Activated CD4-positive, alpha-beta T cell treated with anti-CD3 and anti-CD28 coated beads, Interleukin-2, amount 50 U/mL, for 48 hours (primary cell): ENCODE measurements around the gene WASF2.
"Not testable (repeated sequence)": the region's sequence is repeated elsewhere in the genome, so short reads cannot be mapped to it uniquely, and the experiment has no call there.

Experiments used
- DNase-seq, 2 experiments: peaks; one replicate each; pipeline ENCODE4 v3.0.0-alpha.2; 2020

WASF2 gene

DNA sequence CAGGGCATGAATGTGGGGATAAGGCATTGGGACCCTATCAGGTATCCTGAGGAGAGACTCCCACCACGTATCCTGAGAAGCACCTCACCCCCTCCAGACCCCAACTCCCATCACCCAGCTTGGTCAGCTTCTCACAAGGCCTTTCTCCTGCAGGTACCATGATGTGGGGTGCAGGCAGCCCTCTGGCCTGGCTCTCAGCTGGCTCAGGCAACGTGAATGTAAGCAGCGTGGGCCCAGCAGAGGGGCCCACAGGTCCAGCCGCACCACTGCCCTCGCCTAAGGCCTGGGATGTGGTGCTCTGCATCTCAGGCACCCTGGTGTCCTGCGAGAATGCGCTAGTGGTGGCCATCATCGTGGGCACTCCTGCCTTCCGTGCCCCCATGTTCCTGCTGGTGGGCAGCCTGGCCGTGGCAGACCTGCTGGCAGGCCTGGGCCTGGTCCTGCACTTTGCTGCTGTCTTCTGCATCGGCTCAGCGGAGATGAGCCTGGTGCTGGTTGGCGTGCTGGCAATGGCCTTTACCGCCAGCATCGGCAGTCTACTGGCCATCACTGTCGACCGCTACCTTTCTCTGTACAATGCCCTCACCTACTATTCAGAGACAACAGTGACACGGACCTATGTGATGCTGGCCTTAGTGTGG, 96.2 kb downstream of the WASF2 start:
- DNase-seq, result no peak

DNA sequence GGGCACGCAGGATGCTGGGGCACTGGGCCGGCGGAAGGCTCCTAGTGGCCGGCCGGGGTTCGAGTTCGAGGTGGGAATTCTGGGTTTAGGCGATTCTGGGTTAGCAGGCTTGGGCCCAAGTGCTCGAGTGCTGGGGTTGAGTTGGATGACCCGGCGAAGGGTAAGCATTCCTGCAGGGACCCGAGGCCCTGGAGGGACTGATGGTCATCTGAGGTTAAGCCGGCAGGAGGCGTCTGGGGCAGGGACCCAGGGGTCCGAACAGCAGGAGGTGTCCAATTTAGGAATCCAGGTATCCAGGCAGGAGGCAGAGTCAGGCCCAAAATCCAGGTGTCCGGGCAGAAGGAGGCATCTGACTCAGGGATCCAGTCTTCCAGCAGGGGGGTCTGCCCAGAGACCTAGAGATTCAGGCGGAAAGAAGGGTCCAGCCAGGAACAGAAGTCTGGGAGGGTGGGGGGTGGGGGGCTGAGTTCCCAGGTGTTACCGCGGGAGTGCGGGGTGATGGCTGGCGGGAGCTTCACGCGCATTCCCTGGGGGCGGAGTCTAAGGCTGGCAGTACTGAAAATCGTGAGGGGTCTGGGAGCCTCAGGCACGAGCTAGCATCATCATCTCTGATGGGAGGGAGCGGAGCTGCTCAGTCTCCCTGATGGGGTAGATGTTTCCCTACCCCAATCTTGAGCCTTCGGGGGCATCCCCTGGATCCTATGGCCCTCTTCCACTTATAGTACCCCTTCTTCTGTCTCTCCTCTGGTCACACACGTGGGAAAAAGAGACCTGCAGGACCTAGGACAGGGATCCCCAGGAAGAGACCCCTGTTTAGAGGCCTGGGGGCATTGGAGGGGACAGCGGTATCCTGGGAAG, 97.0 kb downstream of the WASF2 start:
- DNase-seq, result no peak

DNA sequence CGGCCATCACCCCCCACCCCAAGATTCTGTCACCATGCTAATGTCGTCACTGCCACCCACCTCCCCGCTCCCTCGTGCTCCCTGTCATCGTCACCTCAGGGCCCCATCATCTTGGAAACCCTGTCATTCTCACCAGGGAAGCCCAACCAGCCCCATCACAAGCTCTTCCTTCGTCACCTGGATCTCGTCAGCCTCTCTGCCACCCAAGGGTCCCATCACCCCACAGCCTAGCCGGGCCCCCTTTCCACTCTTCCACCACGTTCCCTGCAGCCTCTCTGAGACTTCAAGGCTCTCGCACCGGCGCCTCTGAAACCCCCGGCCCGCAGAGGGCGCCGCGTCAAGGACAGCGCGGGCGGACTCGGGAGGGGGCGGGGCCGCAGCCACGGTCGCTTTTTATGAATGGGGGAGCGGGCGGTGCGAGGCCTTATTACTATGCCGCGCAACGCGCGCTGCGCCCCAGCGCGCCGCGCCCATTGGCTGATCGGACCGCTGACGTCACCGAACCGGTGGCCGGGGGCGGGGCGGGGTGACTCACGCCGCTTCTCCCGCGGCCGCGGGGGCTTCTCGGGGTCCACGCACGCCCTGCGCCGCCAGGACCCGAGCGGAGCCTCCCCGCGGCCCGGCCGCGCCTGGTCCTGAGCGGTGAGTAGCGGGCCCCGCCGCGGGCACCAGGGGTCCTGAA, 97.7 kb downstream of the WASF2 start, which contains the start of gene GPR3:
TSS of gene GPR3 (plus strand) at position 527 of the 682 bp plus-strand sequence. CDS start 1,177 bp downstream, outside the sequence.
- peak; percentile 94 to 95 for DNase-seq

DNA sequence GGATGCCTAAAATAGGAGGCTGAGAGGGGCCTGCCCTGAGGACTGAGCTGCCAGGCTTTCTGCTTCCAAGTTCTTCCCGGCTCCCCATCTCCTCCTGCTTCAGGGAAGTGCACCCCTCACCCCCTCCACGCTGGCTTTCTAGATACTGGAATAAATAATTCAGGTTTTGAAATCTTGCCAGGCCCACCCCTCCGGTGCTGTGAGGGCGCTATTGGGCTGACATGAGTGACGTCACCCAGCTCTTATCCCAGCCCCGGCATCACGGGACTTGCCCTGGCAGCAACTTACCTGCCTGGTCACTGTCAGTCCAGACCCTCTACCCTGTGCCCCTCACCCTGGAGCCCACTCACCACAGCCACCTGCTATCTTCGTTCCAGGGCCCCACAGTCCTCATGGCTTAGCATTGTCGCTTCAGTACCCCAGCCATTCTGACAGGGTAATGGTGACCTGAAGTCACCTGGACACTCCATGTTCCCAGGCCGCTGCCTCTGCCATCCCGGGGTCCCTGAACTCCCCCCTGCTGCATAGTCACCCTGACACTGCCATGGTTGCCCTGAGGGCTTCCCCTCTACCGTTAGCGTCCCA, 98.4 kb downstream of the WASF2 start:
- DNase-seq, result peak; percentile 33 to 45

DNA sequence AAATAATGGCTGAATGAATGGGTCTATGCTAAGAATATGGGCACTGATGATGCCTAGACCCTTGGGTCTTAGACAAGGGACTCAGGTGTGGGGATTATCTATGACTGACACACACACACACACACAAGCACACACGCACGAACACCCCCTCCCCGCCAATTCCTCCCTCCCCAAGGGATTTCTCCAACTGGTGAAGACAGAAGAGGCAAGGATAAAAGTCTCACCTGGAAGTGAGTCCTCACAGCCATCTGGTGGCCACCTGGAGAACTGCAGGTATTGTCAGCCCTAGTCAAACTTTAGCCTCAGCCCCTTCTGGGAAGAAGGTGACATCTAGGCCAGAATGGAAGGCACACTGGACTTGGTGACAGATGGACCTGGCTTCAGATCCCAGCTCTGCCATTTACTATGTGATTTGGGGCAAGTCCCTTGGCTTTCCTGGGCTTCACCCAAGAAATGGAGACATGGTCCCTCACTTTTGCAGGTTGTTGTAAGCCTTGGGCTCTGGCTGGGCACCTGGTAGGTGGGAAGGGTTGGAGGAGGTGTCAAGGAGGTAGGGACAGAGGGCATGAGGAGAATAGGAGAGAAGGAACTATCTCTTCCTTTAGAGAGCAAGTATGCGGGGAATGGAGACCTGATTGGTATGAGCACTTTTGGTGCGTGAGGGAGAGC, 101.5 kb downstream of the WASF2 start:
- peak; percentile 83 to 84 for DNase-seq

DNA sequence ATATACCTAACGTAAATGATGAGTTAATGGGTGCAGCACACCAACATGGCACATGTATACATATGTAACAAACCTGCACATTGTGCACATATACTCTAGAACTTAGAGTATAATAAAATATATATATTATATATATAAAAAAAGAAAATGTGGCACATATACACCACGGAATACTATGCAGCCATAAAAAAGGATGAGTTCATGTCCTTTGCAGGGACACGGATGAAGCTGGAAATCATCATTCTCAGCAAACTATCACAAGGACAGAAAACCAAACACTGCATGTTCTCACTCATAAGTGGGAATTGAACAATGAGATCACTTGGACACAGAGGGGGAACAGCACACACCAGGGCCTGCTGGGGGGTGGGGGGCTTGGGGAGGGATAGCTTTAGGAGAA, 105.2 kb downstream of the WASF2 start:
- not testable (repeated sequence) for DNase-seq

DNA sequence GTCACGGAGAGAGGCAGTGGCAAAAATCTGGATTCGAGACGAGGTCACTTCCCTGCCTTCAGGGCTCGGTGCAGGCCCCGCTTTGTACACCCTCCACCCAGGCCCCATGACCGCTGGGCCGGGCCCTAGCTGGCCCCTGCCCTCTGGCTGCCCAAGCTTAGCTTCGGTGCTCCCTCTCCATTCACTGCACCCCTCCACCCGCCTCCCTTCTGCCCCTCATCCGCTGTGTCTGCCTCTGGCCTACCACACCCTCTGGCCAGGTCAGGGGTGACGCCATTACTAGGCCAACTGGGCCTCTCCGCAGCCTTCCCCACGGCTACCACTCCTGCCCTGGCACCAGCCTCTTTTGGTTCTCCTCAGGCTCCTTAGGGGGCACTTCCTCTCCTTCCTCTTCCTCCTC, 106.3 kb downstream of the WASF2 start:
- DNase-seq, result no peak

DNA sequence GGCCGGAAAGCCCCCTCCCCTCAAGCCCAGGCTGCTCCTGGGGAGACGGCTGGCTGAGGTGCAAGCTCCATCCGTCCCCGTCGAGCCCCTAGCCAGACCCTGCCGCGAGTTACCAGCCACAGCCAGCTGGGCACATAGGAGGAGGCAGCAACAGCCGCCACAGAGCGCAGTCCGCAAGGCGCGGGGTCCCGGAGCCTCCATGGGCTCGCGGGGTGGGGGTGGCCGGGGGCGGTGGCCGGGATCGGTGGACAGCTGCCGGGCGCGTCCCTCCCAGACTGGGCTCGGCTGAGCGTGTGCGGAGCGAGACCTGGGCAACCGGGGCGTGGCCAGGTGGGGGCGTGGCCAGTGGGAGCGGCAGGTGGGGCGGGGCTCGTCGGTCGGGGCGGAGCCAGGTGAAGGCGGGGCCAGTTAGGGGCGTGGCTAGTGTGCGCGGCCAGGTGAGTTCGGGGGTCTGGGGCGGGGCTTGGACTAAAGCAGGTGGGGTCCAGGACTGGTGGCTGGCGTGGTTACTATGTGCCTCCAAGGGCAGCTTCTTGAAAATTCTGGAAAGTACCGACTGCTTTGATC, 106.8 kb downstream of the WASF2 start, which contains the start of gene CD164L2:
TSS of gene CD164L2 (minus strand) at position 295 of the 567 bp plus-strand sequence. CDS start at position 201, 94 bp downstream.
- DNase-seq, result peak; percentile 63 to 66

DNA sequence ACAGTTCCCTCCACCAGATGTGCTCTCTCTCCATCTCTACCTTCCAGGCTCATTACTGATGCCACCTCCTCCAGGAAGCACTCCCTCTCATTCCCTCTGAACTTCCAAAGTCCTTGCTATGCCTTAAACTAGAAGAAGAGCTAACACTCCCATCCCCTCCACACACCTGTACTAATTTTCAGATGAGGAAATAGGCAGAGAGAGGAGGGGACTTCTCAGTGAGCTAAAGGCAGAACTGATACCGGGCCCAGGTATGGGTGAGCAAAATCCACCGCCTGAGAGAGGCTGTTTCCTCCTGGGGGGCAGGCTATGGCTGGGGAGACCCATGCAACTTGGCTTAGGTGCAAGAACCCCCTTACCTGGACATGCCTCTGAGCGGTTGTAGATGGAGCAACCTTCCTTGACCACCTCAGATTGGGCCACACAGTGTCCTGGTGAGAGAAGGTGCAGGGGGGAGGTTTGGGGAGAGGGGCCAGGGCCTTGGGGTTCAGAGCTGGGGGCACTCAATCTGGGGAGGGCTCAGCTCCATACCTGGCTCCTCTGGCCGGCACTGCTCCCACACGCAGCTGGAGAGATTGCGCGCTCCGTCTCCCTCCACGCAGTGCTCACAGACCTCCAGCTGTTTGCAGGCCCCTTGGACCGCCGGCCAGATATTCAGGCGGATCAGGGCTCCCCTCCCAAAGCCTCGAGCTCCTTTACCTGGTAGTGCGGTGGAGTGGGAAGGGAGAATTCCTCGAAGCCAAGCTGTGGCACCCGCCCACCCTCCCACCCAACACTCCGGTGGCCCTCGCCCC, 107.8 kb downstream of the WASF2 start:
- no peak for DNase-seq

DNA sequence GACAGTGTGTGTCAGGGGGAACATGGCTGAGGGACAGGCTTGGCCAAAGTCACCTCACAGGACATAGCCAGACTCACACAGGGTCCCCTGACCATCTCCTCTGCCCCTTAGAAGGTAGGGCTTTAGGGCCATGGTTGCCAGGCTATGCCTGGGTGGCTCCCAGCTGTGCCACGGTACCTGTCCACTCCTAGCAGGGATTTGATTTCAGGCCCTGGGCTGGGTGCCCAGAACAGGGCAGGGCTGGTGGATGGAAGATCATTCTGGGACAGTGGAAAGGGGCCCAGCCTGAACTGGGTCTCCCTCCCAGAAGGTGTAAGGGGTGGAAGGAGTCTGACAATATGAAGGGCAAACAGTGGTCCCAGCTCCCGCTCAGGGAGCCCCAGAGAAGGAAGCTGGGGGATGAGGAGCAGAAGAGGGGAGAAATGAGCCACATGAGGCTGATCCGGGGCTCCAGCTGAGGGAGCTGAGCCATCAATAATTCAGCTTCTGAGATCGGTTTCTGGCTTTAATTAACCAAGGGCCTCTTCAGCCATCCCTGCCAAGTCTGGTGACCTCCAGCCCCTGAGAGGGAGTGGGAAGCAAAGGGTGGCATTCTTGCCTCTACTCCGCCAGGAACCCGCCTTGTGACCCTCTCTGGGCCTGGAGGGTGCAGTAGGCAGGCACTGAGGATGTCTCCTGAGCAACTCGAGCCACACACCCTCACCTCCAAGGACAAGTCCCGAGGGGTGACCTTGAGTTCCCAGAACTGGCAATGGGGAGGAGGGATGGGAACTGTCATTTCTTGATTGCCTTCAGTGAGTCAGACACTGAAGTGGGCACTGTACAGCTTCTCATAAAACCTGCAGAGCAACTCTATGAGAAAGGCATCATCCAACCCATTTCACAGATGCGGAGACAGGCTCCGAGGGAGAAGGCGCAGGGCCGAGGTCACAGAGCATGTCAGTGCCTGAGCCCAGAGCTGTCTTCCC, 108.9 kb downstream of the WASF2 start:
- DNase-seq, result no peak

DNA sequence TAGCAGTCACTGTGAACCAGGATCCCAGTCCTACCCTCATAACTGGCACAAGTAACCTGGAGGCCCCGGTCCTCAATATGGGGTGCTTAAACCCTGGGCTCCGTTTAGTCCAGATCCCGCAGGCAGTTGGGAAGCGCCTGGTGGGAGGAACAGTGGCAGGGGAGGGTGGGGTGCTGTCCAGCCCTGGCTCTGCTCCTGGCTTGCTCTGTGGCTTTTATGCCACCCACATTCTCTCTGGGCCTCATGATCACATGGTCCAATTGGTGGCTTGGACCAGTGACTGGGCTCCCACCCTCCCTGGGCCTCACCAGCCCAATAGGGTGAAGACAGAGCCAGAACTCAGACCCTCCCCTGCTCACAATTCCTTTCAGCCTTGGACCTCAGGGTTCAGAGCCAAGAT, 109.7 kb downstream of the WASF2 start:
- DNase-seq, result no peak

DNA sequence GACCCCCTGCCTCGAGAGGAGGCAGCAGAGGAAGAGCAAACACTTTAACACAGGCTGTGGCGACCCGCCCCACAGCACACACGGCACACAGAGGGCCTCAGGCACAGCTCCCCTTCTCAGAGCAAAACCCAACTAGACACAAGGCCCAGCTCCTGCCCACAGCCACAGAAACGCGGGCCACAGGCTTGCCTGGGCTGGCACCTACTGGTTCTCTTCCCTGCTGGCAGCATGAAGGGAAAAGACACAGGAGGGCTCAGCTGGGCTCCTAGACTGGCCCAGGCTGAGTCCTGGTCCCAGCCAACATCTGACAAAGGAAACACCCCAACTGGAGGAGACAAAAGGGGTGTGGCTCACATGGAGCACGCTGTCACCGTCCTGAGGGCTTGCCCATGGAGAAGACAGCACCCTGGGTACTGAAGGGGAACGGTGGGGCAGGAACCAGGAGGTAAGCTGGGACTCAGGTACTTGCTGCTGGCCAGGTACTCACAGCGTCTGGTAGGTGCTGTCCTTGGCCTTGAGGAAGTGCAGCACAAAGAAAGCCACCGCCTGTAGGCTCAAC, 110.3 kb downstream of the WASF2 start:
- no peak for DNase-seq

DNA sequence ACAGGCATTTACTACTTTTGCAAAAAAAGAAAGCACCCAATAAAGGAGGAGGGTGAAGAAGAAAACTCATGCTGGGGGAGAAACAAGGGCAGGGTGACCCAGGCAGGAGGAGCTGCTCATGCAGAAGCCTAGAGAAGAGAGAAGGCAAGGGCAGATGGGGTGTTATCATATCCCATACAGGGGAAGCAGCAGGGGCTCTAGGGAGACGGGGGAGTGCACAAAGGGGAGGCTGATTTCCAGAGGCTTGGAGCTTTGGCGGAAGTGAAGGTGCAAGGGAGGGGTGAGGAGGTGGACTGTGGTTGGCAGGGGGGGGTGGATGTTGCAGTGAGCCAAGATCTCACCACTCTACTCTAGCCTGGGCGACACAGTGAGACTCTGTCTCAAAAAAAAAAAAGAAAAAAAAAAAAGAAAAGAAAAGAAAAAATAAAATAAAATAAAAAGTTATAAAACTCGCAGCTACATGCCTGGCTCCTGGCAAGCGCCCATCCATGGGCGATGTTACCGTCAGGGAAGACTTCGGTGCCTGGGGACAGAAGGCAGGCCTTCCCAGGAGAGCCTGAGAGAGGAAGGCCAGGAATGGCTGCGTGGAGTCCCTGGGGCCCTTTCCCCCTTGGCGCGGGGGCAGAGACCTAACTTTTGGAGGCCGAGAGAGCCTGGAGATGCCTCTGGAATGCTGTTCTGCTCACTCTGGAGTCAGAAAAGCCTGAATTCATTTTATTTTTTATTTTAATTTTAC, 112.0 kb downstream of the WASF2 start:
- DNase-seq, result no peak

DNA sequence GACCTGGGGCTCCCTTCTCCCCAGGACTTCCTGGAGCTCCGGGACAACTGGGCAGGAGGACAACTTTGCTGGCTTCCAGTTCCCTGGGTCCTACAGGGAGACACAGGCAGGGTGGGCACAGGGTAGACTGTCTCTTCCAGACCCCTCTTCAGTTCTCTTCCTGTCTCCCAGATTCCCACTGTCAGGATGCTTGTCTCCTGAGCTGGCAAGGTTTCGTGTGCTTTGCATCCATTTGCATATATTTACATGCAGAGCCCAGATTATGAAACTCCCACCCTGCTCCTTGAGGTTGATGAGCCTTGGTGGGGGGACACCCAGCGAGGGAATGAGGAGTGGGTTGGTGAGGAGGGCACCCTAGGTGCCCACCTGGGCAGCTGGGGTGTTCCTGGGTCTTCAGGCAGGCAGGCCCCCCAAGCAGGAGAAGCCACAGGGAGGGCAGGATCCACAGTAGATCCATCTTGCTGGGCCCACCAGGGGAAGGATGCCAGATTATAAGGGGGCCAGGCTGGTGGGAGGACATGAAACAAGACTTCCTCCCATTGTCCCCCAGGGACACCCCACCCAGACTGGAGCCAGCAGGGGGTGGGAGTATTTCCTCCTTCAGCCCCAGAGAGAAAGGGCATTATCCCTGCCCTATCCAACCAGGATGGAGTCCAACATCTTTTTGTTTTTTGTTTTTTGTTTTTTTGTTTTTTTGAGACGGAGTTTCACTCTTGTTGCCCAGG, 115.4 kb downstream of the WASF2 start, which contains the start of gene FCN3:
TSS of gene FCN3 (minus strand) at position 463 of the 725 bp plus-strand sequence. CDS start at position 457, 6 bp downstream.
- no peak for DNase-seq

DNA sequence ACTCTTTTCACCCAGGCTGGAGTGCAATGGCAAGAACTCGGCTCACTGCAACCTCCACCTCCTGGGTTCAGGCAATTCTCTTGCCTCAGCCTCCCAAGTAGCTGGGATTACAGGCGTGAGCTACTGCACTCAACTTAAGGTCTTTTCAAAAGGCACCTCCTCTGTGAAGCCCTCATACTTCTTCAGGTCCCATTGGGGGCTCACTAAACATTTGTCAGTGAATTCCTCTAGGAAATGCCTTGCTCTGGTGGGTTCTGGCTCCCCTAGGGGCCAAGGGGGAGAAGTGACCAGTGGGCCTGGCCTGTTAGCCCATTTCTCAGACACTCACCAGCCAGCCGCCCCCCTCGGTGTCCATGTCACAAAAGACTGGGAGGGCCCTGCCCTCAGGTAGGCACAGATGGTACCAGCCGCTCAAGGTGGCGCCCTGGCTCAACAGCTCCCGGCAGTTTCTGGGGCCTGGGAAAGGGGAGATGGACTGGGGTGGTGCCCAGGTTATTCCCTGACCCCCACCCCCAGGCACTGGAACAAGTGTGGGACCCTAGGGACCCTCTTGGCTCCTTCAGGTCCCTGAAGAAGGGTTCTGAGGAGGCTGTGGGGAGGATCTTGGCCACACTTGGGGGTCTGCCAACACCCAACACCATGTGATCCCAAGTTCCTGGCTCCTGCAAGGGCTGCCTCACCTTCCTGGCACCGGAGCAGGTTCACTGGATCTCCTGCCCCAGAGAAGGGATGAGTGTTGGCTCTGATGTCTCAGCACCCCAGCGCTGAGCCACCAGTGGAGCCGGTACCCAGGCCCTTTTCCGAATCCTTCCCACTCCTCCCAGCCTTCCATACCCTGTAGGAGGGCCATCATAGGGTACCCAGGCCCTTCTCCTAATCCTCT, 116.9 kb downstream of the WASF2 start:
- DNase-seq, result no peak

DNA sequence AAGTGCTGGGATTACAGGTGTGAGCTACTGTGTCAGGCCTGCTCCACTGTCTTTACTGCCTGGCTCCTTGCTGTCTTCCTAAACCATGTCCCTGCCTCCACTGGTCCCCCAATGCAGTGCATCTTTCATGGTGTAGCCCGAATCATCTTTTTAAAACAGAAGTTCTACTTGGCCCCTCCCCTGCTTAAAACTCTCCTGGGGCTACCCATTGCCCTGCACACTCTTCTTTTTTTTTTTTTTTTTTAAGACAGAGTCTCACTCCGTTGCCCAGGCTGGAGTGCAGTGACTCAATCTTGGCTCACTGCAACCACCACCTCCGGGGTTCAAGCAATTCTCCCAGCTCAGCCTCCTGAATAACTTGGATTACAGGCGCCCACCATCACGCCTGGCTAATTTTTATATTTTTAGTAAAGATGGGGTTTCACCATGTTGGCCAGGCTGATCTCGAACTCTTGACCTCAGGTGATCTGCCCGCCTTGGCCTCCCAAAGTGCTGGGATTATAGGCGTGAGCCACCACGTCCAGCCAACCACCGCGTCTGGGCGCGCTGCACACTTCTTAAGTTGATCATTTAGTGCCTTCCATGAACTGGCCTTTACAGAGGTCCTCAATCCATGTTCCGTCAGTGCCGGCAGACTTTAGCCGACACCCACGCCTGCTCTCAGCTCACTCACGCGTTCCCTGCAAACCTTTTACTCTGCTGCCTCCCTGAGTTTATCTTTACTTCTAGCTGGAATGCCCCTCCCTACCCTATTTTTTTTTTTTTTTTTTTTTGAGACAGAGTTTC, 117.8 kb downstream of the WASF2 start:
- DNase-seq, result no peak
